ENCODE data around the gene NFIX. TPM values are rescaled to one million over a fixed set of nuclear protein-coding genes. Genes with fewer than 3 reads are reported as not detected.

The NFIX gene
- total and polyA plus RNA-seq, 9 of the 15 experiments (the other 6 are each of a cell fraction or from before 2014, with no cell fraction given), result 0.28 to 26.8 (median 5.4) TPM

GRCh38 chr19:13022859-13023636 lies 27.8 kb downstream of the NFIX start (continued):
- TF ChIP-seq ELK3 (CRISPR knock-in tag; IDR thresholded peaks at IDR 0.05) (no peak), XRCC4 (IDR thresholded peaks at IDR 0.05; ENCODE audit: extremely low read depth, insufficient read depth, insufficient read length) (no peak), TCF7L2 (IDR thresholded peaks at IDR 0.05; ENCODE audit: low read depth, low read length) (no peak), CREB1 (IDR thresholded peaks at IDR 0.05) (no peak), CREB1 (CRISPR knock-in tag; IDR thresholded peaks at IDR 0.05) (peak; percentile 39; the same call in 1 of the 2 replicates), CHD1 (IDR thresholded peaks at IDR 0.05; ENCODE audit: low read length) (peak; percentile 1), SOX6 (IDR thresholded peaks at IDR 0.05) (no peak), E4F1 (CRISPR knock-in tag; IDR thresholded peaks at IDR 0.05; ENCODE audit: borderline replicate concordance) (no peak), PHTF2 (CRISPR knock-in tag; IDR thresholded peaks at IDR 0.05) (no peak), ELF2 (CRISPR knock-in tag; IDR thresholded peaks at IDR 0.05) (no peak), ARNT (IDR thresholded peaks at IDR 0.05) (peak in 1 of 2 experiments; percentile 64; a peak in 1 of 4 replicates), ZNF561 (CRISPR knock-in tag; conservative IDR thresholded peaks at IDR 0.05) (no peak), SMARCB1 (IDR thresholded peaks at IDR 0.05; ENCODE audit: insufficient read length, low read depth) (no peak), ELF4 (CRISPR knock-in tag; IDR thresholded peaks at IDR 0.05) (0 out of 2 replicates have a peak, but pooled peaks have one; percentile 30), HNRNPUL1 (IDR thresholded peaks at IDR 0.05; ENCODE audit: low read length) (no peak)
- TF ChIP-seq, protein P1, sequence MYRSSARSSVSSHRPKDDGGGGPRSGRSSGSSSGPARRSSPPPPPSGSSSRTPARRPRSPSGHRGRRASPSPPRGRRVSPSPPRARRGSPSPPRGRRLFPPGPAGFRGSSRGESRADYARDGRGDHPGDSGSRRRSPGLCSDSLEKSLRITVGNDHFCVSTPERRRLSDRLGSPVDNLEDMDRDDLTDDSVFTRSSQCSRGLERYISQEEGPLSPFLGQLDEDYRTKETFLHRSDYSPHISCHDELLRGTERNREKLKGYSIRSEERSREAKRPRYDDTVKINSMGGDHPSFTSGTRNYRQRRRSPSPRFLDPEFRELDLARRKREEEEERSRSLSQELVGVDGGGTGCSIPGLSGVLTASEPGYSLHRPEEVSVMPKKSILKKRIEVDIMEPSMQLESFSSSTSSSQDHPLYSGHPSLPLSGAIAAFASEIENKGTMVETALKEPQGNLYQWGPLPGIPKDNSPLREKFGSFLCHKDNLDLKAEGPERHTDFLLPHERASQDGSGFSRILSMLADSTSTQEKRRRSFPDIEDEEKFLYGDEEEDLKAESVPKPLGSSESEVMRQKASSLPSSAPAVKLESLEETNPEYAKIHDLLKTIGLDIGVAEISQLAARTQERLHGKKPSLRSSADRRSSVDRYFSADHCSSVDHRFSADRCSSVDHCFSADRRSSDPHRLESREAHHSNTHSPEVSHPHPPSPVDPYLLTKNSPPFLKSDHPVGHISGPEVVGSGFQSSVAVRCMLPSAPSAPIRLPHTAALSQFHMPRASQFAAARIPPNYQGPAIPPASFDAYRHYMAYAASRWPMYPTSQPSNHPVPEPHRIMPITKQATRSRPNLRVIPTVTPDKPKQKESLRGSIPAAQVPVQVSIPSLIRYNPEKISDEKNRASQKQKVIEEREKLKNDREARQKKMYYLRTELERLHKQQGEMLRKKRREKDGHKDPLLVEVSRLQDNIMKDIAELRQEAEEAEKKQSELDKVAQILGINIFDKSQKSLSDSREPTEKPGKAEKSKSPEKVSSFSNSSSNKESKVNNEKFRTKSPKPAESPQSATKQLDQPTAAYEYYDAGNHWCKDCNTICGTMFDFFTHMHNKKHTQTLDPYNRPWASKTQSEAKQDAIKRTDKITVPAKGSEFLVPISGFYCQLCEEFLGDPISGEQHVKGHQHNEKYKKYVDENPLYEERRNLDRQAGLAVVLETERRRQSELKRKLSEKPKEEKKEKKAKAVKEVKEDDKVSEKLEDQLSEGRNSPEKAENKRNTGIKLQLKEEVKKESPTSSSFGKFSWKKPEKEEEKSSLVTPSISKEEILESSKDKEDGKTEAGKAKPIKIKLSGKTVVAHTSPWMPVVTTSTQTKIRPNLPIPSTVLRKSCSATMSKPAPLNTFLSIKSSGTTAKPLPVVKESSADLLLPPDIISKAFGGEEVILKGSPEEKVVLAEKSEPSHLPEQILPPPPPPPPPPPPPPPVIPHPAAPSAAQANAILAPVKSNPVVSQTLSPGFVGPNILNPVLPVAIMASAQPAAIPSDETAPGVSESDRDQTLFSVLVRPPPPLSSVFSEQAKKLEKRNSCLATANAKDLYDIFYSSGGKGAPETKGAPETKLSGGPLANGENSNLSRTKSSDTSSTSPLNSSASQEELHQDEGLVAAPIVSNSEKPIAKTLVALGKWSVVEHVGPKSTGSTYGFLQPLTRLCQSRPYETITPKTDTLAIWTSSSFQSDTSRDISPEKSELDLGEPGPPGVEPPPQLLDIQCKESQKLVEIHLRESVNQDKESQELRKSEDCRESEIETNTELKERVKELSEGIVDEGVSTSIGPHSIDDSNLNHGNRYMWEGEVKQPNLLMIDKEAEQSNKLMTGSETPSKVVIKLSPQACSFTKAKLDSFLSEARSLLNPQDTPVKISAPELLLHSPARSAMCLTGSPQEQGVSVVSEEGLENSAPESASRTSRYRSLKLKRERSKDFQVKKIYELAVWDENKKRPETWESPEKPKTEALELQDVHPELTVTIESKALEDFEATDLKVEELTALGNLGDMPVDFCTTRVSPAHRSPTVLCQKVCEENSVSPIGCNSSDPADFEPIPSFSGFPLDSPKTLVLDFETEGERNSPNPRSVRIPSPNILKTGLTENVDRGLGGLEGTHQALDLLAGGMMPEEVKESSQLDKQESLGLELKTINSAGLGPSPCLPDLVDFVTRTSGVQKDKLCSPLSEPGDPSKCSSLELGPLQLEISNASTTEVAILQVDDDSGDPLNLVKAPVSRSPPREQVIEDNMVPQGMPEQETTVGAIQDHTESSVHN (IDR thresholded peaks at IDR 0.05; ENCODE audit: borderline replicate concordance in 1 of 2, low read depth in 1 of 2), result peak in 1 of 2 experiments; percentile 37; a peak in 1 of 4 replicates
